ENCODE measurements around the gene KLHDC7A.
"Not testable (repeated sequence)": the region's sequence is repeated elsewhere in the genome, so short reads cannot be mapped to it uniquely, and the experiment has no call there.

GRCh38 chr1:18462517-18462916, 18.2 kb upstream of the KLHDC7A start:
- not testable (repeated sequence) for TF ChIP-seq CTCF (IDR thresholded peaks at IDR 0.05; ENCODE audit: insufficient read depth, low read length, poor library complexity, severe bottlenecking); EZH2phosphoT487 (conservative IDR thresholded peaks at IDR 0.05; ENCODE audit: low read length)
